HG03342 (cell line): ENCODE results near the gene SLC39A8.
A peak's percentile ranks its signal among the peaks of the same experiment; 100 is the strongest.
"Not testable (repeated sequence)": the region's sequence is repeated elsewhere in the genome, so short reads cannot be mapped to it uniquely, and the experiment has no call there.

ENCODE experiments used
- ATAC-seq: cut with Tn5 transposase; IDR thresholded peaks from one replicate; pipeline ENCODE4 v1.9.1; 2021; ENCODE audit warnings: mild to moderate bottlenecking, moderate library complexity; ENCODE audit not compliant: unreplicated experiment

SLC39A8 gene

GRCh38 chr4:102305666-102306065 lies 39.6 kb downstream of the SLC39A8 start:
- ATAC-seq, result no peak

GRCh38 chr4:102302762-102303161 lies 42.5 kb downstream of the SLC39A8 start:
- no peak for ATAC-seq

GRCh38 chr4:102301167-102301566 lies 44.1 kb downstream of the SLC39A8 start:
- no peak for ATAC-seq

GRCh38 chr4:102299354-102300107 lies 45.8 kb downstream of the SLC39A8 start:
- ATAC-seq, result peak; percentile 97

GRCh38 chr4:102298716-102299115 lies 46.6 kb downstream of the SLC39A8 start:
- ATAC-seq, result no peak

- ATAC-seq, result no peak
These were observed 50.0 kb downstream of the SLC39A8 start for GRCh38 chr4:102295153-102295862.

- ATAC-seq, result no peak
These were observed 56.8 kb downstream of the SLC39A8 start for GRCh38 chr4:102288497-102288896.

- ATAC-seq, result no peak
These were observed 59.5 kb downstream of the SLC39A8 start for GRCh38 chr4:102285831-102286230.

- no peak for ATAC-seq
These were observed 64.0 kb downstream of the SLC39A8 start for GRCh38 chr4:102281171-102281839.

- ATAC-seq, result not testable (repeated sequence)
These were observed 72.0 kb downstream of the SLC39A8 start for GRCh38 chr4:102273317-102273716.

- ATAC-seq, result no peak
These were observed 73.0 kb downstream of the SLC39A8 start for GRCh38 chr4:102272318-102272717.

- ATAC-seq, result no peak
These were observed 76.9 kb downstream of the SLC39A8 start for GRCh38 chr4:102268355-102268754.

- peak; percentile 92 for ATAC-seq
These were observed 82.1 kb downstream of the SLC39A8 start for GRCh38 chr4:102263024-102263787.

GRCh38 chr4:102259702-102260101 lies 85.6 kb downstream of the SLC39A8 start:
- no peak for ATAC-seq

GRCh38 chr4:102259081-102259480 lies 86.2 kb downstream of the SLC39A8 start:
- ATAC-seq, result no peak

- no peak for ATAC-seq
These were observed 89.0 kb downstream of the SLC39A8 start for GRCh38 chr4:102256321-102256720.

GRCh38 chr4:102253860-102254259 lies 91.4 kb downstream of the SLC39A8 start:
- no peak for ATAC-seq

- no peak for ATAC-seq
These were observed 93.1 kb downstream of the SLC39A8 start for GRCh38 chr4:102252171-102252570.

- no peak for ATAC-seq
These were observed 94.9 kb downstream of the SLC39A8 start for GRCh38 chr4:102250341-102250740.

GRCh38 chr4:102247041-102247440 lies 98.2 kb downstream of the SLC39A8 start:
- no peak for ATAC-seq

GRCh38 chr4:102246416-102246815 lies 98.9 kb downstream of the SLC39A8 start:
- ATAC-seq, result no peak
